Measurements from ENCODE around the gene SAMD11. TPM values are rescaled to one million over a fixed set of nuclear protein-coding genes. Genes with fewer than 3 reads are reported as not detected.

Gene SAMD11
- total and polyA plus RNA-seq, 9 donors = 0.85 to 10.6 (median 2.3) TPM

GRCh38 chr1:952603-953002 is 28.9 kb downstream of the SAMD11 start:
- DNase-seq = no peak
- Histone ChIP-seq H3K4me1 (ENCODE audit: insufficient read depth) (peaks cover 3% of the 10 kb centered on the region), H3K4me3 (no peak overlapping the region), H3K9me3 (no peaks in the 10 kb centered on the region), H3K36me3 (no peaks in the 10 kb centered on the region), H3K27me3 (no peaks in the 10 kb centered on the region), H3K27ac (no peak overlapping the region)
- WGBS, 3 donors = 86 to 91% (median 90%) methylated on average over 6 to 7 of the region's 7 CpGs
- intact Hi-C loops (cut with DNase I) = no loop called here
- no peak for TF ChIP-seq POLR2A (IDR thresholded peaks at IDR 0.05)
- TF ChIP-seq CTCF (IDR thresholded peaks at IDR 0.05) = no peak
- no peak for TF ChIP-seq EP300 (IDR thresholded peaks at IDR 0.05)

- H3K4me1 ChIP-seq (ENCODE audit: insufficient read depth) = peaks cover 12% of the 10 kb centered on the region
- no peak overlapping the region for H3K4me3 ChIP-seq
- H3K9me3 ChIP-seq = no peaks in the 10 kb centered on the region
- H3K27me3 ChIP-seq = no peaks in the 10 kb centered on the region
- H3K27ac ChIP-seq = no peak overlapping the region
- H3K36me3 ChIP-seq = no peaks in the 10 kb centered on the region
- TF ChIP-seq EP300 (IDR thresholded peaks at IDR 0.05) = no peak
- TF ChIP-seq POLR2A (IDR thresholded peaks at IDR 0.05) = no peak
- TF ChIP-seq CTCF (IDR thresholded peaks at IDR 0.05) = no peak
- 89 to 92% (median 90%) methylated on average over 29 to 32 of the region's 32 CpGs for WGBS, 3 donors
- intact Hi-C loops (cut with DNase I) = no loop called here
- no peak for DNase-seq
These were observed 30.0 kb downstream of the SAMD11 start for GRCh38 chr1:953524-954320.

GRCh38 chr1:954927-955326 is 31.2 kb downstream of the SAMD11 start:
- no peak overlapping the region for H3K27ac ChIP-seq
- 88 to 90% (median 89%) methylated on average over 13 of the region's 13 CpGs for WGBS, 3 donors
- no peak for DNase-seq
- peaks cover 15% of the 10 kb centered on the region for H3K4me1 ChIP-seq (ENCODE audit: insufficient read depth)
- H3K27me3 ChIP-seq = no peaks in the 10 kb centered on the region
- H3K9me3 ChIP-seq = no peaks in the 10 kb centered on the region
- H3K4me3 ChIP-seq = no peak overlapping the region
- intact Hi-C loops (cut with DNase I) = no loop called here
- no peaks in the 10 kb centered on the region for H3K36me3 ChIP-seq
- TF ChIP-seq CTCF (IDR thresholded peaks at IDR 0.05) (no peak), EP300 (IDR thresholded peaks at IDR 0.05) (no peak)

GRCh38 chr1:955474-955873 is 31.8 kb downstream of the SAMD11 start:
- Histone ChIP-seq H3K36me3 (no peaks in the 10 kb centered on the region), H3K9me3 (no peaks in the 10 kb centered on the region), H3K4me1 (ENCODE audit: insufficient read depth) (peaks cover 15% of the 10 kb centered on the region), H3K27me3 (no peaks in the 10 kb centered on the region), H3K4me3 (no peak overlapping the region), H3K27ac (no peak overlapping the region)
- 91 to 92% (median 92%) methylated on average over 6 of the region's 6 CpGs for WGBS, 3 donors
- intact Hi-C loops (cut with DNase I) = no loop called here
- no peak for DNase-seq
- no peak for TF ChIP-seq POLR2A (IDR thresholded peaks at IDR 0.05)
- no peak for TF ChIP-seq CTCF (IDR thresholded peaks at IDR 0.05)
- TF ChIP-seq EP300 (IDR thresholded peaks at IDR 0.05) = no peak
